Stimulated activated CD8-positive, alpha-beta memory T cell treated with anti-CD3 and anti-CD28 coated beads, Interleukin-15, amount 100 ng/mL, for 48 hours (primary cell): Measurements from ENCODE around the gene PRRT1B.

Experiments used
- DNase-seq, 2 donors: peaks; one replicate each; pipeline ENCODE4 v3.0.0-alpha.2; 2020; ENCODE audit warnings: low read depth in 2 of 2

Gene PRRT1B

GRCh38 chr9:131596430-131596743 is 51.1 kb downstream of the PRRT1B start:
- no peak for DNase-seq

- no peak for DNase-seq
Observed at GRCh38 chr9:131597246-131597645, 51.9 kb downstream of the PRRT1B start.

GRCh38 chr9:131598121-131598520 is 52.8 kb downstream of the PRRT1B start:
- no peak for DNase-seq

- DNase-seq = no peak
Observed at GRCh38 chr9:131601683-131602181, 56.4 kb downstream of the PRRT1B start.

- no peak for DNase-seq
Observed at GRCh38 chr9:131603199-131603598, 57.9 kb downstream of the PRRT1B start.

GRCh38 chr9:131603711-131604439 is 58.6 kb downstream of the PRRT1B start:
- DNase-seq = no peak

- DNase-seq = no peak
Observed at GRCh38 chr9:131605770-131606590, 60.7 kb downstream of the PRRT1B start.

- no peak for DNase-seq
Observed at GRCh38 chr9:131606896-131607567, 61.7 kb downstream of the PRRT1B start.

- no peak for DNase-seq
Observed at GRCh38 chr9:131607591-131607990, 62.3 kb downstream of the PRRT1B start.

- no peak for DNase-seq
Observed at GRCh38 chr9:131608493-131609037, 63.2 kb downstream of the PRRT1B start.
